Loucy (cell line): ENCODE results near the gene APOL2.

Experiments used
- EZH2phosphoT487 ChIP-seq: fragments of 200-600 bp; IDR thresholded peaks from 2 replicates; pipeline ENCODE4 v1.6.1; 2018; ENCODE audit warnings: antibody characterized with exemption, mild to moderate bottlenecking, moderate library complexity, borderline replicate concordance
- TF ChIP-seq, protein P1 (sequence below): fragments of 200-600 bp; sonication (generic); conservative IDR thresholded peaks from 2 replicates; pipeline ENCODE4 v1.5.1; 2014; ENCODE audit warnings: mild to moderate bottlenecking, antibody characterized with exemption, low read length

DNA sequence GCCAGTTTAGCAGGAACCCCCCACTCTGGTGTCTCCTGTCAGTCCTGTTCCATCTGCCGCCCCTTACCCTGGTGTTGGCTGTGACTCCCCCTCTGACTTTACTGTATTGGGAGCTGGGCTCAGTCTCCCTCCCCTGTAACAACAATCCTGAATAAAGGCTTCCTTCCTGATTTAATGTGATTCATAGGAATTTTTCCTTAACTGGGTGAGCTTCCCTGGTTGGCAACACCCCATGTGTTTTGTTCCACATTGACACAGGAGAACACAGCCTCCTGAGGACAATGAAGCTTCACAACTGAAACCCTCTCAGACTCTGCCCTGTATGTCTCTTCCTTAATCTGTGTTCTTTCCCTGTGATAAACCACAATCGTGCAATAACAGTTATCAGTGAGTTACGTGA lies 46.2 kb downstream of the APOL2 start:
- TF ChIP-seq, protein P1, sequence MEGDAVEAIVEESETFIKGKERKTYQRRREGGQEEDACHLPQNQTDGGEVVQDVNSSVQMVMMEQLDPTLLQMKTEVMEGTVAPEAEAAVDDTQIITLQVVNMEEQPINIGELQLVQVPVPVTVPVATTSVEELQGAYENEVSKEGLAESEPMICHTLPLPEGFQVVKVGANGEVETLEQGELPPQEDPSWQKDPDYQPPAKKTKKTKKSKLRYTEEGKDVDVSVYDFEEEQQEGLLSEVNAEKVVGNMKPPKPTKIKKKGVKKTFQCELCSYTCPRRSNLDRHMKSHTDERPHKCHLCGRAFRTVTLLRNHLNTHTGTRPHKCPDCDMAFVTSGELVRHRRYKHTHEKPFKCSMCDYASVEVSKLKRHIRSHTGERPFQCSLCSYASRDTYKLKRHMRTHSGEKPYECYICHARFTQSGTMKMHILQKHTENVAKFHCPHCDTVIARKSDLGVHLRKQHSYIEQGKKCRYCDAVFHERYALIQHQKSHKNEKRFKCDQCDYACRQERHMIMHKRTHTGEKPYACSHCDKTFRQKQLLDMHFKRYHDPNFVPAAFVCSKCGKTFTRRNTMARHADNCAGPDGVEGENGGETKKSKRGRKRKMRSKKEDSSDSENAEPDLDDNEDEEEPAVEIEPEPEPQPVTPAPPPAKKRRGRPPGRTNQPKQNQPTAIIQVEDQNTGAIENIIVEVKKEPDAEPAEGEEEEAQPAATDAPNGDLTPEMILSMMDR = no peak
- no peak for TF ChIP-seq EZH2phosphoT487
